GM06990 (cell line): ENCODE measurements around the gene CST4.
"Not testable (repeated sequence)": the region's sequence is repeated elsewhere in the genome, so short reads cannot be mapped to it uniquely, and the experiment has no call there.

Experiments
- DNase-seq: peaks from one replicate; pipeline ENCODE4 v3.0.0-alpha.2; 2011; ENCODE audit not compliant: insufficient read length; ENCODE audit errors: extremely low read depth
- H3K27me3 ChIP-seq: replicated peaks from 2 replicates; pipeline ENCODE4 v1.6.0; 2011; ENCODE audit warnings: low read length; ENCODE audit not compliant: control insufficient read depth, insufficient read depth
- H3K36me3 ChIP-seq: 2 replicates; pipeline ENCODE4 v1.5.1; 2011; ENCODE audit warnings: low read length; ENCODE audit not compliant: control insufficient read depth, insufficient read depth
- H3K4me3 ChIP-seq: replicated peaks from 2 replicates; pipeline ENCODE4 v1.5.1; 2011; ENCODE audit warnings: low read depth, mild to moderate bottlenecking, control low read depth, low read length
- CTCF ChIP-seq: IDR thresholded peaks from 2 replicates; pipeline ENCODE4 v1.5.1; 2011; ENCODE audit warnings: low read length, control low read depth, mild to moderate bottlenecking, inconsistent platforms; ENCODE audit not compliant: insufficient read depth, poor library complexity, severe bottlenecking

CST4 gene

DNA sequence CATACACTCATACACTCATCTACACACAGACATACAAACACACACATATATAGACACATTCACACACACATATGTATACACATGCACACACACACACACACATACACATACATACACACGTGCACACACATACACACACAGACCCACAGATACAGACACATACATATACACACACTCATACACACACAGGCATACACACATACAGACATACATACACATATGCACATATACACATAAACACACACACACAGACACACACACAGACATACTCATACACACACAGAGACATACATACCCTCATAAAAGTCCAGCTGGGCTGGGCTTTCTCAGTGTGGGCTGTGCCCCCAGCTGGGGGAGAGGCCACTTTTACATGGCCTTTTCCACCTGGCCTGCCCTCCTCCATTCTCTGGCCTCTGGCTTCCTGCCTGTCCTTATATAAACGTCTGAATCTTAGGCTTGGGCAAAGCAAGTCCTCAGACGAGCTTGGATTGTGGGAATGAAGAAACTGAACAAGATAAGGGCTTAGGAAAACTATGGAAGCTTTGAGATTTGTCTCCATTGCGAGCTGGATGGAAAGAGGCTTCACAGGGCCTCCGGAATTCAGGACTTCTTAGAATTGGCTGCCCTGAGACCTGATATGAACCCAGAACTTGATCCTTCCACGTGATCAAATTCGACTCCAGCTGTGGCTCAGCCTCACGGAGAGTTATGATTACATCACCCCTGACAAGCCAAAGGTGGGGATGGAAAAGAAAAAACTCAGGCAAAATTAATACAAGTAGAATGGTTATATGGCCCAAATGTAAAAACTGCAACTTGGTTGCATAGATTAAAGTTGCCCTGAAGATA lies 28.6 kb downstream of the CST4 start:
- no peak overlapping the region for H3K4me3 ChIP-seq
- H3K27me3 ChIP-seq: no peaks in the 10 kb centered on the region
- no peaks in the 10 kb centered on the region for H3K36me3 ChIP-seq
- TF ChIP-seq CTCF: no peak
- DNase-seq: no peak

- not testable (repeated sequence) for H3K4me3 ChIP-seq, H3K27me3 ChIP-seq, H3K36me3 ChIP-seq, DNase-seq
Measured at GRCh38 chr20:23659610-23659988, 29.2 kb downstream of the CST4 start.

DNA sequence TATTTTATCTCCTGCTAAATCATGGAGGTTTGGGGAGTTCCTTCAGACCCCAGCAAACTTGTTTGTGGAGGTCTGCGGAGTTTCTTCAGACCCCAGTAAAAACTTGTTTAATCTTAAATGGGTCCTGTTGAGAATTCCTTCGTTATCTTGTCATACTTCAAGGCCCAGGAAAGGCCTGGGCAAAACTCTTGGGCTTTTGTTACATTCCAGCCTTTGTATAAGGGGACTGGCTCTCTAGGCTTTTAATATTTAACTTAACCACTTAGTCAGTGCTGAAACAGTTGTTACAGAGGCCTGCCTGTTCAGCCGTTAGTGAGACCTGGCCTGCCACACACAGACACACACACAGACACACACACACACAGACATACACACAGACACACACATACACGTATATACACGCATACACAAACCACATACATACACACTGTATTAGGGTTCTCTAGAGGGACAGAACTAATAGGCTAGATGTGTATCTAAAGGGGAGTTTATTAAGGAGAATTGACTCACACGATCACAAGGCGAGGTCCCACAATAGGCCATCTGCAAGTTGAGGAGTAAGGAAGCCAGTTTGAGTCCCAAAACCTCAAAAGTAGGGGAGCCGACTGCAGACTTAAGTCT lies 29.7 kb downstream of the CST4 start:
- Histone ChIP-seq H3K27me3 (no peaks in the 10 kb centered on the region), H3K36me3 (no peaks in the 10 kb centered on the region), H3K4me3 (no peak overlapping the region)
- no peak for TF ChIP-seq CTCF
- no peak for DNase-seq

DNA sequence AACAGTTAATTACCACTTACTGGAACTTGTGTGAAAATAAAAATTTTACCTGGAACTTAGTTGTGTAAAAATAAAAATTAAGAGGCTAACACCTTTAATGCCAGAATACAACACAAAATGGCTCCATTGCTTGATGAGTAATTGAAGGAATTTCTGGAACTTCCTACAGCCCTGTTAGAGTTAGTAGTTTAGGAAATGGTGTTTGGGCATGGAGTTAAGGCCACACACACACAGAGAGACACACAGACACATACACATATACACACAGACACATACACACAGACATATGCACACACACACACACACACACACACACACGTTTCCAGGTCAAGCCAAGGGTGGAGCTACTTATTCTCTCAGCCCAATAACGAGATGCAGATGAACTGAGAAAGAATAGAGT lies 30.5 kb downstream of the CST4 start:
- Histone ChIP-seq H3K27me3 (no peaks in the 10 kb centered on the region), H3K36me3 (no peaks in the 10 kb centered on the region), H3K4me3 (no peak overlapping the region)
- DNase-seq: no peak
- TF ChIP-seq CTCF: no peak

- no peak for DNase-seq
- TF ChIP-seq CTCF: no peak
- no peak overlapping the region for H3K4me3 ChIP-seq
Measured at GRCh38 chr20:23657202-23657601, 31.6 kb downstream of the CST4 start.

DNA sequence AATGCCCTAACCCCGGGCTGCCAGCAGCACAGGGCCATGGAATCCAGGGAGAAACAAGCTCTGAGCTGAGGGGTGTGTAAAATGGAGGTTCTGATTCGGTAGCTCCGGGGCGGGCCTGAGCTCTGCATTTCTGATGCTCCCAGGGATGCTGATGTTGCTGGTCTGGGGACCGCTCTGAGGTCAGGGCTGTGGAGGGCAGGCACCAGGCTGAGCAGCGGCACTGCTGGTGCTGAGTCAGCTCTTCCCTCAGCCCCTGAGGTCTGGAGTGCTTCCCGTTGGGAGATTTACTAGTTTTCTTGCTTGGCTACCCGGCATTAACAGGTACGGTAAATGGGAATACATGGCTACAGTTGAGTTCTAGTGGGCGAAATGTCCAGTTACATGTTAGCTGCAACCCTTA lies 32.5 kb downstream of the CST4 start:
- Histone ChIP-seq H3K4me3 (no peak overlapping the region), H3K36me3 (no peaks in the 10 kb centered on the region), H3K27me3 (no peaks in the 10 kb centered on the region)
- DNase-seq: no peak
- no peak for TF ChIP-seq CTCF

More at GRCh38 chr20:23657202-23657601, 31.6 kb downstream of the CST4 start:
- Histone ChIP-seq H3K27me3 (no peaks in the 10 kb centered on the region), H3K36me3 (no peaks in the 10 kb centered on the region)
